Glutamatergic neuron (in vitro differentiated cells): ENCODE measurements around the gene IFT25. TPM values are rescaled to one million over a fixed set of nuclear protein-coding genes. Genes with fewer than 3 reads are reported as not detected.
A peak's percentile ranks its signal among the peaks of the same experiment; 100 is the strongest.

Experiments
- DNase-seq: peaks from one replicate; pipeline ENCODE4 v3.0.0; 2022
- H3K27ac Mint-ChIP-seq: one replicate; pipeline ENCODE4 v1.8.0; 2020; ENCODE audit warnings: mild to moderate bottlenecking, mixed read lengths, inconsistent platforms; ENCODE audit not compliant: unreplicated experiment
- H3K27me3 Mint-ChIP-seq: one replicate; pipeline ENCODE4 v1.8.0; 2020; ENCODE audit warnings: mild to moderate bottlenecking, moderate library complexity, mixed read lengths, inconsistent platforms; ENCODE audit not compliant: unreplicated experiment
- H3K36me3 Mint-ChIP-seq: one replicate; pipeline ENCODE4 v1.8.0; 2020; ENCODE audit warnings: mild to moderate bottlenecking, mixed read lengths, inconsistent platforms; ENCODE audit not compliant: unreplicated experiment
- H3K4me1 Mint-ChIP-seq: one replicate; pipeline ENCODE4 v1.8.0; 2020; ENCODE audit warnings: mild to moderate bottlenecking, low read depth, mixed read lengths, inconsistent platforms; ENCODE audit not compliant: unreplicated experiment
- H3K4me3 Mint-ChIP-seq: one replicate; pipeline ENCODE4 v1.8.0; 2020; ENCODE audit warnings: mild to moderate bottlenecking, mixed read lengths, inconsistent platforms; ENCODE audit not compliant: unreplicated experiment
- H3K9me3 Mint-ChIP-seq: one replicate; pipeline ENCODE4 v1.8.0; 2020; ENCODE audit warnings: mild to moderate bottlenecking, moderate library complexity, mixed read lengths, inconsistent platforms; ENCODE audit not compliant: unreplicated experiment
- CTCF ChIP-seq: fragments of 200-600 bp; sonication (generic); IDR thresholded peaks from one replicate; pipeline ENCODE4 v1.5.0; 2021; ENCODE audit not compliant: partially characterized antibody, unreplicated experiment
- total RNA-seq: library from RNA; stranded (reverse); fragmentation: NEBNext Ultra II Directional; extraction: Animal tissue kit (Norgen Biotek cat#: 25700); gene quantifications from one replicate; pipeline ENCODE4 v1.2.1, GENCODE V29; 2021; ENCODE audit not compliant: unreplicated experiment

The IFT25 gene
- total RNA-seq, 1 donor from 2014 or later = 11.3 TPM

- peaks cover 4% of the 10 kb centered on the region for H3K36me3 Mint-ChIP-seq
- no peak for DNase-seq
- H3K27ac Mint-ChIP-seq = peak overlapping the region; percentile 75
Measured at GRCh38 chr1:53957194-53957818, 11.8 kb upstream of the IFT25 start.

GRCh38 chr1:53956308-53957168 is 11.0 kb upstream of the IFT25 start:
- peak overlapping the region; percentile 75 for H3K27ac Mint-ChIP-seq
- H3K27me3 Mint-ChIP-seq = peaks cover 2% of the 10 kb centered on the region

More at GRCh38 chr1:53957194-53957818, 11.8 kb upstream of the IFT25 start:
- TF ChIP-seq CTCF = no peak
- H3K9me3 Mint-ChIP-seq = no peaks in the 10 kb centered on the region
- peaks cover 18% of the 10 kb centered on the region for H3K4me1 Mint-ChIP-seq
- H3K27me3 Mint-ChIP-seq = peaks cover 2% of the 10 kb centered on the region
- H3K4me3 Mint-ChIP-seq = peak overlapping the region; percentile 39

GRCh38 chr1:53954128-53954527 is 8.6 kb upstream of the IFT25 start:
- peaks cover 4% of the 10 kb centered on the region for H3K36me3 Mint-ChIP-seq
- TF ChIP-seq CTCF = no peak
- H3K27ac Mint-ChIP-seq = no peak overlapping the region
- H3K4me3 Mint-ChIP-seq = no peak overlapping the region
- peaks cover 5% of the 10 kb centered on the region for H3K27me3 Mint-ChIP-seq
- H3K4me1 Mint-ChIP-seq = peaks cover 41% of the 10 kb centered on the region
- H3K9me3 Mint-ChIP-seq = no peaks in the 10 kb centered on the region
- no peak for DNase-seq

More at GRCh38 chr1:53956308-53957168, 11.0 kb upstream of the IFT25 start:
- no peak for DNase-seq
- TF ChIP-seq CTCF = no peak
- Mint-ChIP-seq H3K36me3 (peaks cover 4% of the 10 kb centered on the region), H3K4me3 (no peak overlapping the region), H3K4me1 (peaks cover 23% of the 10 kb centered on the region), H3K9me3 (no peaks in the 10 kb centered on the region)

- TF ChIP-seq CTCF = no peak
- H3K36me3 Mint-ChIP-seq = no peaks in the 10 kb centered on the region
- H3K9me3 Mint-ChIP-seq = peaks cover 2% of the 10 kb centered on the region
- peaks cover 47% of the 10 kb centered on the region for H3K4me1 Mint-ChIP-seq
- no peak for DNase-seq
- peak overlapping the region; percentile 29 for H3K27ac Mint-ChIP-seq
- peak overlapping the region; percentile 2 for H3K4me3 Mint-ChIP-seq
- H3K27me3 Mint-ChIP-seq = peaks cover 4% of the 10 kb centered on the region
Measured at GRCh38 chr1:53951697-53952096, 6.2 kb upstream of the IFT25 start.
